GM19099 (cell line): ENCODE data around the gene COMT.

Source experiments
- POLR2A ChIP-seq: IDR thresholded peaks from 3 replicates; pipeline ENCODE4 v1.6.1; 2011; ENCODE audit warnings: low read depth; ENCODE audit not compliant: insufficient read length; ENCODE audit errors: extremely low read depth

Gene COMT

GRCh38 chr22:19959587-19960490 lies 18.3 kb downstream of the COMT start:
- TF ChIP-seq POLR2A = no peak

GRCh38 chr22:19960491-19961200 lies 19.1 kb downstream of the COMT start:
- TF ChIP-seq POLR2A = no peak

- TF ChIP-seq POLR2A = no peak
These were observed 19.6 kb downstream of the COMT start for GRCh38 chr22:19961201-19961580.

GRCh38 chr22:19961868-19962245 lies 20.3 kb downstream of the COMT start:
- no peak for TF ChIP-seq POLR2A

GRCh38 chr22:19962246-19962908 lies 20.8 kb downstream of the COMT start:
- no peak for TF ChIP-seq POLR2A

GRCh38 chr22:19962909-19963806 lies 21.6 kb downstream of the COMT start:
- TF ChIP-seq POLR2A = no peak

GRCh38 chr22:19963863-19964642 lies 22.5 kb downstream of the COMT start:
- no peak for TF ChIP-seq POLR2A

- no peak for TF ChIP-seq POLR2A
These were observed 23.3 kb downstream of the COMT start for GRCh38 chr22:19964701-19965386.

- TF ChIP-seq POLR2A = no peak
These were observed 24.5 kb downstream of the COMT start for GRCh38 chr22:19965771-19966709.

- TF ChIP-seq POLR2A = no peak
These were observed 25.6 kb downstream of the COMT start for GRCh38 chr22:19966908-19967750.

GRCh38 chr22:19967850-19968449 lies 26.4 kb downstream of the COMT start:
- no peak for TF ChIP-seq POLR2A

- TF ChIP-seq POLR2A = no peak
These were observed 26.9 kb downstream of the COMT start for GRCh38 chr22:19968450-19968891.
